ENCODE measurements around the gene CYB561. TPM values are rescaled to one million over a fixed set of nuclear protein-coding genes. Genes with fewer than 3 reads are reported as not detected.

The CYB561 gene
- total and polyA plus RNA-seq, 2 experiments from 2014 or later: 13.7 to 30.9 TPM

DNA sequence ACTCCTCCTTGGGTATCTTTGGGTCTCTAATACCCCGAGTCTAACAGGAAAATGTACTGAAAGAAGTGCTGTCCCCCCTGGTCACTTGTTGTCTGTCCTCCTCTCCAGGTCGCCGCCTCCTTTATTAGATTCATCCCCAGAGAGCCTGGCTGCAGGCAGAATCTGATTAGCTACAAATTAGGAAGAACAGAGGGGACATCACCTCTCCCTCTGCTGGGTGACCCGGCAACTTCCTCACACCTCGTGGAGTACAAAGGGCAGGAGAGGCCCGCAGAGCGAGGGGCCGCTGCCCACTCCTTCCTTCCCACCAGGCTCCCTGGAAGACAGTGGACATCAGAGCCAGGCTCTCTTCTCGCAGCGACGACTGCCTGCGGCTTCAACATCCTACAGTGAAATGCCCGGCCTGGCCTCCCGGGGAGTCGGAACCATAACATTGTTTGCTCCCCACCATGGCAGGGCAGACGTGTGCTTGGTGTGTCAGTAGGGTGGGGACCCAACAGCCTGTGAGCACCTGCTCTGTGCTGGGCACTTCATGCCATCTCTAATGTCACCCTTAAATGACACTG lies 5.3 kb downstream of the CYB561 start:
- Mint-ChIP-seq H3K27ac (no peak overlapping the region; the same call in 1 of the 2 replicates), H3K9me3 (no peaks in the 10 kb centered on the region), H3K4me3 (no peak overlapping the region), H3K27me3 (ENCODE audit: insufficient read depth, low read depth, poor library complexity) (peaks cover 12% of the 10 kb centered on the region), H3K36me3 (ENCODE audit: low read depth) (no peaks in the 10 kb centered on the region), H3K4me1 (peaks cover 48% of the 10 kb centered on the region)
- Histone ChIP-seq H2AFZ (no peak overlapping the region), H3K27ac (ENCODE audit: low read depth) (no peak overlapping the region), H3K4me2 (no peak overlapping the region), H3K79me2 (replicated peaks; ENCODE audit: insufficient read depth) (peaks cover 12% of the 10 kb centered on the region), H3K4me3 (no peak overlapping the region), H3K4me1 (ENCODE audit: insufficient read depth) (peaks cover 9% of the 10 kb centered on the region; the same call in 1 of the 2 replicates), H4K20me1 (replicated peaks; ENCODE audit: insufficient read depth) (no peaks in the 10 kb centered on the region), H3F3A (replicated peaks; ENCODE audit: low read depth) (no peaks in the 10 kb centered on the region), H3K36me3 (ENCODE audit: insufficient read depth) (no peaks in the 10 kb centered on the region), H3K9me2 (ENCODE audit: insufficient read depth) (no peaks in the 10 kb centered on the region), H3K27me3 (ENCODE audit: insufficient read depth) (peaks cover 6% of the 10 kb centered on the region)
- DNase-seq (ENCODE audit: low spot score) (no peak), ATAC-seq (no peak)
- TF ChIP-seq POLR2AphosphoS5 (IDR thresholded peaks at IDR 0.05; ENCODE audit: low read depth): no peak
- TF ChIP-seq EZH2phosphoT487 (IDR thresholded peaks at IDR 0.05; ENCODE audit: unreplicated experiment): no peak
- TF ChIP-seq CREB1 (CRISPR knock-in tag; IDR thresholded peaks at IDR 0.05; ENCODE audit: low read depth): no peak
- TF ChIP-seq, protein P1, sequence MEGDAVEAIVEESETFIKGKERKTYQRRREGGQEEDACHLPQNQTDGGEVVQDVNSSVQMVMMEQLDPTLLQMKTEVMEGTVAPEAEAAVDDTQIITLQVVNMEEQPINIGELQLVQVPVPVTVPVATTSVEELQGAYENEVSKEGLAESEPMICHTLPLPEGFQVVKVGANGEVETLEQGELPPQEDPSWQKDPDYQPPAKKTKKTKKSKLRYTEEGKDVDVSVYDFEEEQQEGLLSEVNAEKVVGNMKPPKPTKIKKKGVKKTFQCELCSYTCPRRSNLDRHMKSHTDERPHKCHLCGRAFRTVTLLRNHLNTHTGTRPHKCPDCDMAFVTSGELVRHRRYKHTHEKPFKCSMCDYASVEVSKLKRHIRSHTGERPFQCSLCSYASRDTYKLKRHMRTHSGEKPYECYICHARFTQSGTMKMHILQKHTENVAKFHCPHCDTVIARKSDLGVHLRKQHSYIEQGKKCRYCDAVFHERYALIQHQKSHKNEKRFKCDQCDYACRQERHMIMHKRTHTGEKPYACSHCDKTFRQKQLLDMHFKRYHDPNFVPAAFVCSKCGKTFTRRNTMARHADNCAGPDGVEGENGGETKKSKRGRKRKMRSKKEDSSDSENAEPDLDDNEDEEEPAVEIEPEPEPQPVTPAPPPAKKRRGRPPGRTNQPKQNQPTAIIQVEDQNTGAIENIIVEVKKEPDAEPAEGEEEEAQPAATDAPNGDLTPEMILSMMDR (conservative IDR thresholded peaks at IDR 0.05; ENCODE audit: low read depth in 2 of 2): 0 out of 4 replicates have a peak, but pooled peaks of 1 of the 2 experiments have one; percentile 2

GRCh38 chr17:63440127-63440769 lies 5.9 kb downstream of the CYB561 start:
- H3K4me1 ChIP-seq (ENCODE audit: insufficient read depth): peaks cover 12% of the 10 kb centered on the region; the same call in 1 of the 2 replicates
- Mint-ChIP-seq H3K4me3 (no peak overlapping the region; the same call in 2 of the 3 replicates), H3K9me3 (no peaks in the 10 kb centered on the region), H3K27me3 (ENCODE audit: insufficient read depth, low read depth, poor library complexity) (peaks cover 12% of the 10 kb centered on the region), H3K4me1 (peaks cover 48% of the 10 kb centered on the region), H3K27ac (no peak overlapping the region), H3K36me3 (ENCODE audit: low read depth) (no peaks in the 10 kb centered on the region)
- no peaks in the 10 kb centered on the region for H3K9me2 ChIP-seq (ENCODE audit: insufficient read depth)
- no peak overlapping the region for H2AFZ ChIP-seq
- H3K36me3 ChIP-seq (ENCODE audit: insufficient read depth): no peaks in the 10 kb centered on the region
- H3F3A ChIP-seq (replicated peaks; ENCODE audit: low read depth): no peaks in the 10 kb centered on the region
- ATAC-seq (peak; percentile 18), DNase-seq (ENCODE audit: low spot score) (no peak)
- no peak overlapping the region for H3K27ac ChIP-seq (ENCODE audit: low read depth)
- peaks cover 12% of the 10 kb centered on the region for H3K79me2 ChIP-seq (replicated peaks; ENCODE audit: insufficient read depth)
- no peak overlapping the region for H3K4me2 ChIP-seq
- no peak overlapping the region for H3K4me3 ChIP-seq
- H4K20me1 ChIP-seq (replicated peaks; ENCODE audit: insufficient read depth): no peaks in the 10 kb centered on the region
- TF ChIP-seq, protein P2, sequence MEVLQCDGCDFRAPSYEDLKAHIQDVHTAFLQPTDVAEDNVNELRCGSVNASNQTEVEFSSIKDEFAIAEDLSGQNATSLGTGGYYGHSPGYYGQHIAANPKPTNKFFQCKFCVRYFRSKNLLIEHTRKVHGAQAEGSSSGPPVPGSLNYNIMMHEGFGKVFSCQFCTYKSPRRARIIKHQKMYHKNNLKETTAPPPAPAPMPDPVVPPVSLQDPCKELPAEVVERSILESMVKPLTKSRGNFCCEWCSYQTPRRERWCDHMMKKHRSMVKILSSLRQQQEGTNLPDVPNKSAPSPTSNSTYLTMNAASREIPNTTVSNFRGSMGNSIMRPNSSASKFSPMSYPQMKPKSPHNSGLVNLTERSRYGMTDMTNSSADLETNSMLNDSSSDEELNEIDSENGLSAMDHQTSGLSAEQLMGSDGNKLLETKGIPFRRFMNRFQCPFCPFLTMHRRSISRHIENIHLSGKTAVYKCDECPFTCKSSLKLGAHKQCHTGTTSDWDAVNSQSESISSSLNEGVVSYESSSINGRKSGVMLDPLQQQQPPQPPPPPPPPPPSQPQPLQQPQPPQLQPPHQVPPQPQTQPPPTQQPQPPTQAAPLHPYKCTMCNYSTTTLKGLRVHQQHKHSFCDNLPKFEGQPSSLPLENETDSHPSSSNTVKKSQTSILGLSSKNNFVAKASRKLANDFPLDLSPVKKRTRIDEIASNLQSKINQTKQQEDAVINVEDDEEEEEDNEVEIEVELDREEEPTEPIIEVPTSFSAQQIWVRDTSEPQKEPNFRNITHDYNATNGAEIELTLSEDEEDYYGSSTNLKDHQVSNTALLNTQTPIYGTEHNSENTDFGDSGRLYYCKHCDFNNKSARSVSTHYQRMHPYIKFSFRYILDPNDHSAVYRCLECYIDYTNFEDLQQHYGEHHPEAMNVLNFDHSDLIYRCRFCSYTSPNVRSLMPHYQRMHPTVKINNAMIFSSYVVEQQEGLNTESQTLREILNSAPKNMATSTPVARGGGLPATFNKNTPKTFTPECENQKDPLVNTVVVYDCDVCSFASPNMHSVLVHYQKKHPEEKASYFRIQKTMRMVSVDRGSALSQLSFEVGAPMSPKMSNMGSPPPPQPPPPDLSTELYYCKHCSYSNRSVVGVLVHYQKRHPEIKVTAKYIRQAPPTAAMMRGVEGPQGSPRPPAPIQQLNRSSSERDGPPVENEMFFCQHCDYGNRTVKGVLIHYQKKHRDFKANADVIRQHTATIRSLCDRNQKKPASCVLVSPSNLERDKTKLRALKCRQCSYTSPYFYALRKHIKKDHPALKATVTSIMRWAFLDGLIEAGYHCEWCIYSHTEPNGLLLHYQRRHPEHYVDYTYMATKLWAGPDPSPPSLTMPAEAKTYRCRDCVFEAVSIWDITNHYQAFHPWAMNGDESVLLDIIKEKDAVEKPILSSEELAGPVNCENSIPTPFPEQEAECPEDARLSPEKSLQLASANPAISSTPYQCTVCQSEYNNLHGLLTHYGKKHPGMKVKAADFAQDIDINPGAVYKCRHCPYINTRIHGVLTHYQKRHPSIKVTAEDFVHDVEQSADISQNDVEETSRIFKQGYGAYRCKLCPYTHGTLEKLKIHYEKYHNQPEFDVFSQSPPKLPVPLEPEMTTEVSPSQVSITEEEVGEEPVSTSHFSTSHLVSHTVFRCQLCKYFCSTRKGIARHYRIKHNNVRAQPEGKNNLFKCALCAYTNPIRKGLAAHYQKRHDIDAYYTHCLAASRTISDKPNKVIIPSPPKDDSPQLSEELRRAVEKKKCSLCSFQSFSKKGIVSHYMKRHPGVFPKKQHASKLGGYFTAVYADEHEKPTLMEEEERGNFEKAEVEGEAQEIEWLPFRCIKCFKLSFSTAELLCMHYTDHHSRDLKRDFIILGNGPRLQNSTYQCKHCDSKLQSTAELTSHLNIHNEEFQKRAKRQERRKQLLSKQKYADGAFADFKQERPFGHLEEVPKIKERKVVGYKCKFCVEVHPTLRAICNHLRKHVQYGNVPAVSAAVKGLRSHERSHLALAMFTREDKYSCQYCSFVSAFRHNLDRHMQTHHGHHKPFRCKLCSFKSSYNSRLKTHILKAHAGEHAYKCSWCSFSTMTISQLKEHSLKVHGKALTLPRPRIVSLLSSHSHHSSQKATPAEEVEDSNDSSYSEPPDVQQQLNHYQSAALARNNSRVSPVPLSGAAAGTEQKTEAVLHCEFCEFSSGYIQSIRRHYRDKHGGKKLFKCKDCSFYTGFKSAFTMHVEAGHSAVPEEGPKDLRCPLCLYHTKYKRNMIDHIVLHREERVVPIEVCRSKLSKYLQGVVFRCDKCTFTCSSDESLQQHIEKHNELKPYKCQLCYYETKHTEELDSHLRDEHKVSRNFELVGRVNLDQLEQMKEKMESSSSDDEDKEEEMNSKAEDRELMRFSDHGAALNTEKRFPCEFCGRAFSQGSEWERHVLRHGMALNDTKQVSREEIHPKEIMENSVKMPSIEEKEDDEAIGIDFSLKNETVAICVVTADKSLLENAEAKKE (CRISPR knock-in tag; IDR thresholded peaks at IDR 0.05): no peak
- no peak for TF ChIP-seq ZNF114 (CRISPR knock-in tag; IDR thresholded peaks at IDR 0.05)
- TF ChIP-seq ETS1 (IDR thresholded peaks at IDR 0.05): no peak
- TF ChIP-seq, protein P1 (conservative IDR thresholded peaks at IDR 0.05; ENCODE audit: low read depth in 2 of 2): peak in 1 of 2 experiments; percentile 26; a peak in 2 of 4 replicates
- no peak for TF ChIP-seq POLR2AphosphoS5 (IDR thresholded peaks at IDR 0.05; ENCODE audit: low read depth)
- no peak for TF ChIP-seq NANOG (IDR thresholded peaks at IDR 0.05; ENCODE audit: borderline replicate concordance)
- peaks cover 5% of the 10 kb centered on the region for H3K27me3 ChIP-seq (ENCODE audit: insufficient read depth)

Data from GM23338 (cell line).